GM23338 (cell line): Measurements from ENCODE around the gene CCDC24. TPM values are rescaled to one million over a fixed set of nuclear protein-coding genes. Genes with fewer than 3 reads are reported as not detected.

Source experiments
- ATAC-seq: fragments of 200-7000 bp; cut with Tn5 transposase; 3 replicates; pipeline ENCODE4 v1.9.1; 2020
- DNase-seq: peaks from one replicate; pipeline ENCODE4 v3.0.0-alpha.2; 2015; ENCODE audit warnings: low spot score
- H2AFZ ChIP-seq: fragments of 200-600 bp; sonication (generic); 2 replicates; pipeline ENCODE4 v1.8.0; 2016; ENCODE audit warnings: antibody characterized with exemption, mild to moderate bottlenecking, moderate library complexity
- H3F3A ChIP-seq: fragments of 200-600 bp; sonication (generic); replicated peaks from 2 replicates; pipeline ENCODE4 v1.8.0; 2017; ENCODE audit warnings: antibody characterized with exemption, mixed run types, low read depth
- H3K27ac ChIP-seq: fragments of 200-600 bp; sonication (generic); 2 replicates; pipeline ENCODE4 v1.6.1; 2016; ENCODE audit warnings: low read depth
- H3K27me3 ChIP-seq: fragments of 200-600 bp; sonication (generic); 2 replicates; pipeline ENCODE4 v1.8.0; 2016; ENCODE audit warnings: mild to moderate bottlenecking, mixed run types, moderate library complexity; ENCODE audit not compliant: insufficient read depth
- H3K36me3 ChIP-seq: fragments of 200-600 bp; sonication (generic); 2 replicates; pipeline ENCODE4 v1.8.0; 2016; ENCODE audit warnings: mild to moderate bottlenecking; ENCODE audit not compliant: insufficient read depth
- H3K4me1 ChIP-seq: fragments of 200-600 bp; sonication (generic); 2 replicates; pipeline ENCODE4 v1.8.0; 2016; ENCODE audit warnings: mild to moderate bottlenecking, moderate library complexity; ENCODE audit not compliant: insufficient read depth
- H3K4me2 ChIP-seq: fragments of 200-600 bp; sonication (generic); 2 replicates; pipeline ENCODE4 v1.7.1; 2017; ENCODE audit warnings: mixed run types
- H3K4me3 ChIP-seq: fragments of 200-600 bp; sonication (generic); 2 replicates; pipeline ENCODE4 v1.6.1; 2016; ENCODE audit warnings: mixed run types
- H3K79me2 ChIP-seq: fragments of 200-600 bp; sonication (generic); replicated peaks from 2 replicates; pipeline ENCODE4 v1.8.0; 2017; ENCODE audit warnings: mild to moderate bottlenecking; ENCODE audit not compliant: insufficient read depth
- H3K9me2 ChIP-seq: fragments of 200-600 bp; sonication (generic); 2 replicates; pipeline ENCODE4 v1.8.0; 2017; ENCODE audit not compliant: insufficient read depth
- H4K20me1 ChIP-seq: fragments of 200-600 bp; sonication (generic); replicated peaks from 2 replicates; pipeline ENCODE4 v1.8.0; 2017; ENCODE audit warnings: mild to moderate bottlenecking; ENCODE audit not compliant: insufficient read depth
- H3K27ac Mint-ChIP-seq: 2 replicates; pipeline ENCODE4 v1.8.0; 2020; ENCODE audit warnings: inconsistent platforms, mild to moderate bottlenecking, moderate library complexity, mixed read lengths
- H3K27me3 Mint-ChIP-seq: 3 replicates; pipeline ENCODE4 v1.8.0; 2022; ENCODE audit warnings: low read depth, mild to moderate bottlenecking, moderate library complexity, mixed read lengths, inconsistent platforms; ENCODE audit not compliant: insufficient read depth, poor library complexity
- H3K36me3 Mint-ChIP-seq: 3 replicates; pipeline ENCODE4 v1.8.0; 2021; ENCODE audit warnings: low read depth, mild to moderate bottlenecking, inconsistent platforms, moderate library complexity, mixed read lengths
- H3K4me1 Mint-ChIP-seq: 3 replicates; pipeline ENCODE4 v1.8.0; 2020; ENCODE audit warnings: mild to moderate bottlenecking, inconsistent platforms, mixed read lengths
- H3K4me3 Mint-ChIP-seq: 3 replicates; pipeline ENCODE4 v1.8.0; 2021; ENCODE audit warnings: moderate library complexity, mild to moderate bottlenecking, inconsistent platforms, mixed read lengths
- H3K9me3 Mint-ChIP-seq: 3 replicates; pipeline ENCODE4 v1.8.0; 2020; ENCODE audit warnings: moderate library complexity, mild to moderate bottlenecking, inconsistent platforms, mixed read lengths
- CREB1 ChIP-seq: fragments of 250-450 bp; sonication (Bioruptor Pico); IDR thresholded peaks from 2 replicates; pipeline ENCODE4 v1.5.0; 2020; ENCODE audit warnings: low read depth, mild to moderate bottlenecking, moderate library complexity
- CTCF ChIP-seq, 2 experiments: fragments of 200-600 bp in 1 of 2; sonication (generic) in 1 of 2; conservative IDR thresholded peaks; 2 replicates each; pipeline versions ENCODE4 v1.5.1 to v1.6.1; 2016 to 2017; ENCODE audit warnings: antibody characterized with exemption in 2 of 2, low read depth in 2 of 2, mild to moderate bottlenecking in 2 of 2, moderate library complexity in 1 of 2
- EZH2 ChIP-seq: fragments of 200-600 bp; sonication (generic); IDR thresholded peaks from one replicate; pipeline ENCODE4 v1.8.0; 2017; ENCODE audit warnings: antibody characterized with exemption, mild to moderate bottlenecking, low read depth; ENCODE audit not compliant: unreplicated experiment
- NANOG ChIP-seq: IDR thresholded peaks from 2 replicates; pipeline ENCODE4 v1.6.1; 2016; ENCODE audit warnings: antibody characterized with exemption, borderline replicate concordance
- POLR2AphosphoS5 ChIP-seq: IDR thresholded peaks from 2 replicates; pipeline ENCODE4 v1.6.1; 2016; ENCODE audit warnings: antibody characterized with exemption, low read depth
- REST ChIP-seq: IDR thresholded peaks from one replicate; pipeline ENCODE4 v1.6.1; 2018; ENCODE audit warnings: antibody characterized with exemption; ENCODE audit not compliant: unreplicated experiment
- STAT1 ChIP-seq: IDR thresholded peaks from one replicate; pipeline ENCODE4 v1.6.1; 2016; ENCODE audit warnings: antibody characterized with exemption; ENCODE audit not compliant: unreplicated experiment
- polyA plus RNA-seq: library from polyadenylated mRNA; unstranded; fragments of >200 nt; fragmentation: Nextera tagmentation; extraction: Ambion mirVana; gene quantifications from 2 replicates; pipeline ENCODE4 v1.2.1, GENCODE V29; 2016
- total RNA-seq: library from RNA; depleted of rRNA; stranded (reverse); fragments of >200 nt; shearing (Covaris generic); gene quantifications from 2 replicates; pipeline ENCODE4 v1.2.3, GENCODE V29; 2014
- TF ChIP-seq, protein P1 (sequence below): fragments of 250-450 bp; sonication (Bioruptor Pico); IDR thresholded peaks from 2 replicates; pipeline ENCODE4 v1.5.0; 2020; ENCODE audit warnings: mild to moderate bottlenecking, moderate library complexity

Gene CCDC24
- total and polyA plus RNA-seq, 2 experiments from 2014 or later, result 8.3 to 17.2 TPM

DNA sequence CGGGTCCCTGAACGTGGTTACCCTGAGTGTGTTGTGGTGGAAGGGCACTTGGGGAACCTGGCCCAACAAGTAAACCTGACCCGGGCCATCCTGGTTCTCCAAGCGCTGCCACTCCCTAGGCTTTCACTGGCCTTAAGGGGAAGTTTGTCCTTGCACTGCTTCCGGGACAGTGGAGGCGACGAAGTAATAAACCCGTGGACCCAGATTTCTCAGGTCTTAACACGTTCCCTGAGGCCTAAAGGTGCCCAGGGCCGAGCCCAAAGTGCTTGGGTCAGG lies 261 bp upstream of the CCDC24 start (continued):
- no peak for TF ChIP-seq CTCF (conservative IDR thresholded peaks at IDR 0.05; ENCODE audit: low read depth in 2 of 2)
- TF ChIP-seq NANOG, result no peak
- no peak for TF ChIP-seq REST

DNA sequence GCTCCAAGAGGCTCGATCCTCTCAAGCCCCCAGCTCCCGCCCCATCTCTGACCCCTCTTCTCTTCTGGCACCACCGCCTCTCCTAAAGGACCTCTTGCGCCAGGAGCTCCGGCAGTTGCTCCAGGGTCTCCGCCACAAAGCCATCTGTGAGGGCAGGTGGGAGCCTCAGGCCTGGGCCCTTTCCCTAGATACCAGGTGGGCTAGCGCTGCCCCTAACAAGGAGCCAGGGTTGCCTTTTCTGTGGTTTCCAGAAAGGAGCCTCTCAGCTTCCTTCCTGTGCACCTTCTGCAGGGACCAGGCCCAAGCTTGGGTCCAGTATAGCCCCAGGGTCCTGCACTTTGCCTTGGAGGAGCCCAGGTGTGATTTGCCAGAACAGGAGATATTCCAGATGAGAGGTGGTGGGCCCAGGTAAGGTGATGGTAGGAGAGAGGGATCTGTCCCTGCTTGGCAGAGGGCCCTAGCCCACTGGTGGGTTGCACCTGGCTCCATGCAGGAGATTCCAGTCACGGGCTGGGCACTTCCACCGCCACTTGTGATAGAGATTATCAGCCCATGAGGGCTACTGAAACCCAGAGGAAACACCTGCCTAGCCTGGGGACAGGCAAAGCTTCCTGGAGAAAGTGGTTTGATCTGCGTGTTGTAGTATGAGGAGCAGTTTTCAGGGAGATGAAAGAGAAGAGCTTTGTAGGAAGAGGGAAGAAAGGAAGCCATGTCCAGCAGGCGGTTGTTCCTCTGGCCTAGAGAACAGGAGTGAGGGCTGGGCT lies 1.0 kb downstream of the CCDC24 start:
- DNase-seq, result no peak
- Histone ChIP-seq H3K9me2 (no peaks in the 10 kb centered on the region), H3K4me2 (peak overlapping the region; percentile 97), H3K27ac (peak overlapping the region; percentile 50; the same call in 1 of the 2 replicates), H2AFZ (peak overlapping the region; percentile 78; the same call in 1 of the 2 replicates), H3K4me3 (peak overlapping the region; percentile 82), H3K27me3 (peaks cover 11% of the 10 kb centered on the region; the same call in 1 of the 2 replicates), H3K4me1 (peaks cover 10% of the 10 kb centered on the region), H4K20me1 (no peaks in the 10 kb centered on the region), H3K36me3 (no peaks in the 10 kb centered on the region), H3K79me2 (no peaks in the 10 kb centered on the region), H3F3A (peaks cover 21% of the 10 kb centered on the region)
- Mint-ChIP-seq H3K4me3 (peak overlapping the region; percentile 87), H3K27ac (peak overlapping the region; percentile 74; the same call in 1 of the 2 replicates), H3K36me3 (no peaks in the 10 kb centered on the region; the same call in 2 of the 3 replicates), H3K27me3 (peaks cover 44% of the 10 kb centered on the region), H3K9me3 (no peaks in the 10 kb centered on the region), H3K4me1 (peaks cover 21% of the 10 kb centered on the region)
- TF ChIP-seq POLR2AphosphoS5 (no peak), CREB1 (CRISPR knock-in tag) (no peak), STAT1 (no peak), EZH2 (no peak)
- TF ChIP-seq, protein P1, sequence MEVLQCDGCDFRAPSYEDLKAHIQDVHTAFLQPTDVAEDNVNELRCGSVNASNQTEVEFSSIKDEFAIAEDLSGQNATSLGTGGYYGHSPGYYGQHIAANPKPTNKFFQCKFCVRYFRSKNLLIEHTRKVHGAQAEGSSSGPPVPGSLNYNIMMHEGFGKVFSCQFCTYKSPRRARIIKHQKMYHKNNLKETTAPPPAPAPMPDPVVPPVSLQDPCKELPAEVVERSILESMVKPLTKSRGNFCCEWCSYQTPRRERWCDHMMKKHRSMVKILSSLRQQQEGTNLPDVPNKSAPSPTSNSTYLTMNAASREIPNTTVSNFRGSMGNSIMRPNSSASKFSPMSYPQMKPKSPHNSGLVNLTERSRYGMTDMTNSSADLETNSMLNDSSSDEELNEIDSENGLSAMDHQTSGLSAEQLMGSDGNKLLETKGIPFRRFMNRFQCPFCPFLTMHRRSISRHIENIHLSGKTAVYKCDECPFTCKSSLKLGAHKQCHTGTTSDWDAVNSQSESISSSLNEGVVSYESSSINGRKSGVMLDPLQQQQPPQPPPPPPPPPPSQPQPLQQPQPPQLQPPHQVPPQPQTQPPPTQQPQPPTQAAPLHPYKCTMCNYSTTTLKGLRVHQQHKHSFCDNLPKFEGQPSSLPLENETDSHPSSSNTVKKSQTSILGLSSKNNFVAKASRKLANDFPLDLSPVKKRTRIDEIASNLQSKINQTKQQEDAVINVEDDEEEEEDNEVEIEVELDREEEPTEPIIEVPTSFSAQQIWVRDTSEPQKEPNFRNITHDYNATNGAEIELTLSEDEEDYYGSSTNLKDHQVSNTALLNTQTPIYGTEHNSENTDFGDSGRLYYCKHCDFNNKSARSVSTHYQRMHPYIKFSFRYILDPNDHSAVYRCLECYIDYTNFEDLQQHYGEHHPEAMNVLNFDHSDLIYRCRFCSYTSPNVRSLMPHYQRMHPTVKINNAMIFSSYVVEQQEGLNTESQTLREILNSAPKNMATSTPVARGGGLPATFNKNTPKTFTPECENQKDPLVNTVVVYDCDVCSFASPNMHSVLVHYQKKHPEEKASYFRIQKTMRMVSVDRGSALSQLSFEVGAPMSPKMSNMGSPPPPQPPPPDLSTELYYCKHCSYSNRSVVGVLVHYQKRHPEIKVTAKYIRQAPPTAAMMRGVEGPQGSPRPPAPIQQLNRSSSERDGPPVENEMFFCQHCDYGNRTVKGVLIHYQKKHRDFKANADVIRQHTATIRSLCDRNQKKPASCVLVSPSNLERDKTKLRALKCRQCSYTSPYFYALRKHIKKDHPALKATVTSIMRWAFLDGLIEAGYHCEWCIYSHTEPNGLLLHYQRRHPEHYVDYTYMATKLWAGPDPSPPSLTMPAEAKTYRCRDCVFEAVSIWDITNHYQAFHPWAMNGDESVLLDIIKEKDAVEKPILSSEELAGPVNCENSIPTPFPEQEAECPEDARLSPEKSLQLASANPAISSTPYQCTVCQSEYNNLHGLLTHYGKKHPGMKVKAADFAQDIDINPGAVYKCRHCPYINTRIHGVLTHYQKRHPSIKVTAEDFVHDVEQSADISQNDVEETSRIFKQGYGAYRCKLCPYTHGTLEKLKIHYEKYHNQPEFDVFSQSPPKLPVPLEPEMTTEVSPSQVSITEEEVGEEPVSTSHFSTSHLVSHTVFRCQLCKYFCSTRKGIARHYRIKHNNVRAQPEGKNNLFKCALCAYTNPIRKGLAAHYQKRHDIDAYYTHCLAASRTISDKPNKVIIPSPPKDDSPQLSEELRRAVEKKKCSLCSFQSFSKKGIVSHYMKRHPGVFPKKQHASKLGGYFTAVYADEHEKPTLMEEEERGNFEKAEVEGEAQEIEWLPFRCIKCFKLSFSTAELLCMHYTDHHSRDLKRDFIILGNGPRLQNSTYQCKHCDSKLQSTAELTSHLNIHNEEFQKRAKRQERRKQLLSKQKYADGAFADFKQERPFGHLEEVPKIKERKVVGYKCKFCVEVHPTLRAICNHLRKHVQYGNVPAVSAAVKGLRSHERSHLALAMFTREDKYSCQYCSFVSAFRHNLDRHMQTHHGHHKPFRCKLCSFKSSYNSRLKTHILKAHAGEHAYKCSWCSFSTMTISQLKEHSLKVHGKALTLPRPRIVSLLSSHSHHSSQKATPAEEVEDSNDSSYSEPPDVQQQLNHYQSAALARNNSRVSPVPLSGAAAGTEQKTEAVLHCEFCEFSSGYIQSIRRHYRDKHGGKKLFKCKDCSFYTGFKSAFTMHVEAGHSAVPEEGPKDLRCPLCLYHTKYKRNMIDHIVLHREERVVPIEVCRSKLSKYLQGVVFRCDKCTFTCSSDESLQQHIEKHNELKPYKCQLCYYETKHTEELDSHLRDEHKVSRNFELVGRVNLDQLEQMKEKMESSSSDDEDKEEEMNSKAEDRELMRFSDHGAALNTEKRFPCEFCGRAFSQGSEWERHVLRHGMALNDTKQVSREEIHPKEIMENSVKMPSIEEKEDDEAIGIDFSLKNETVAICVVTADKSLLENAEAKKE (CRISPR knock-in tag), result no peak
- ATAC-seq, result no peak; the same call in 2 of the 3 replicates
